Measurements from ENCODE around the gene GPRC5C.

GRCh38 chr17:74437702-74438101 is 5.8 kb downstream of the GPRC5C start:
- peak; percentile 52 for TF ChIP-seq CTCF (IDR thresholded peaks at IDR 0.05; ENCODE audit: low read depth, low read length)
- no peak for TF ChIP-seq EZH2phosphoT487 (IDR thresholded peaks at IDR 0.05; ENCODE audit: low read depth)

Data from OCI-LY3 (cell line).